Stimulated activated CD4-positive, alpha-beta T cell treated with anti-CD3 and anti-CD28 coated beads, Interleukin-15, amount 100 ng/mL, for 1 hour (primary cell): ENCODE measurements around the gene EEF1AKMT2.

Source experiments
- DNase-seq, 2 donors: peaks; one replicate each; pipeline ENCODE4 v3.0.0-alpha.2; 2020; ENCODE audit warnings: low read depth in 1 of 2, low spot score in 1 of 2

The EEF1AKMT2 gene

DNA sequence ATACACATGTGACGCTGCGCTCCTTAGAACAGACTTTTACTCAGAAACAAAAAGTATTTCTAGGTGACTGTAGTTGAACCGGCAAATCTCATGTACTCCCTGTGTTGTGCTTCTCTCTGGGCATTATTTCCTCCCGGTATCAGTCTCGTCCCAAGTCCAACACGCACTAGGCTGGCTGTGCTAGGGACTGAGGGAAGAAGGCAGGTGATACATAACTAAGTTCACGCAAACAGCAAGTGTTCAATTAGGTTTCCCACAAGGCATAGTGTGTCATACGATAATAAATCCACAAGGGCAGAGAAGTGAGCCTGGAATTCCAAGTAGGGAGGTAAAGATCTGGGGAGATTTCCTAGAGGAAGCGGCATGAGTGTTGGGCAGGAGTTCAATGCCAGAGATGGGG is 67.9 kb downstream of the EEF1AKMT2 start:
- DNase-seq, result no peak

DNA sequence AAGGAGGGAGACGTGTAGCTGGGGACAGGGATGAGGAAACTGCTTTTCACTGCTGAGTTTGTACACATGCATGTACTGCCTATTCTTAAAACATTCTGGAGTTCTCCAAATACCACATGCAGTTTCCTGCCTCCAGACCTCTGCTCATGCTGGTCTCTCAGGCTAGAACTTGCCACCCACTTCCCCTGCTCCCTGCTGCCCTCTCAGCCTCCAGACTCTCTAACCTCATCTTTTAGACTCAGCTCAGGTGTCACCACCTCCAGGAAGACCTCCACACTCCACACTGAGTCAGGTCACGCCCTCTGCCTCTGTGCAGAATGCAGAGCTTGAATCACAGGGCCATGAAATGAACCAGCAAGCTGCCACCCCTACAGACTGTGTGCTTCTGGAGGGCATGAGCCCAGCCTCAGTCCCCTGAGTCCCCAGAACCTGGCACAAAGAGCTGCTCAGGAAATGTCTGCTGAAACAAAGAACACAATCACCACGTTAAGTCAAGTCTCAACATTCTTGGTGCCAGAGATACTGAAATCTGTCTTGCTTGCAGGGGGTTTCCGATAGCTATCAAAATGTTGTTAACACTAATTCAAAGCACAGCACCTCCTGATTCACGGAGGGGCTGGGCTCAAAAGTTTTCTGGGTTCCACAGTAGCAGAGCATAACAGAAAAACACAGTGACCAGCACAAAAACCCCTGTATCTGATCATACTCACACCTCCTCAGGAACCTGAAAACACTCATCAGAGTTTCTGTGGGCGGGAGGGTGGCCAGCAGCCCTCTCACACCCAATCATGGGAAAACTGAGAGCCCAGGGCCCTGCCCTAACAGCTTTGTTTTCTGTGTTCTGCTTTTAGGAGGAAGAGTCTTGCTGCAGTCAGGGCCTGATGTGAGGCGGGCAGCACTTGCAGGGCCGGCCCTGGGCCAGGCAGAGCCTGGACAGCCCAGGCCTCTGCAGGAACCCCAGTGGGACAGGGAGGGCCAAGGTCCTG is 68.6 kb downstream of the EEF1AKMT2 start:
- DNase-seq, result no peak

DNA sequence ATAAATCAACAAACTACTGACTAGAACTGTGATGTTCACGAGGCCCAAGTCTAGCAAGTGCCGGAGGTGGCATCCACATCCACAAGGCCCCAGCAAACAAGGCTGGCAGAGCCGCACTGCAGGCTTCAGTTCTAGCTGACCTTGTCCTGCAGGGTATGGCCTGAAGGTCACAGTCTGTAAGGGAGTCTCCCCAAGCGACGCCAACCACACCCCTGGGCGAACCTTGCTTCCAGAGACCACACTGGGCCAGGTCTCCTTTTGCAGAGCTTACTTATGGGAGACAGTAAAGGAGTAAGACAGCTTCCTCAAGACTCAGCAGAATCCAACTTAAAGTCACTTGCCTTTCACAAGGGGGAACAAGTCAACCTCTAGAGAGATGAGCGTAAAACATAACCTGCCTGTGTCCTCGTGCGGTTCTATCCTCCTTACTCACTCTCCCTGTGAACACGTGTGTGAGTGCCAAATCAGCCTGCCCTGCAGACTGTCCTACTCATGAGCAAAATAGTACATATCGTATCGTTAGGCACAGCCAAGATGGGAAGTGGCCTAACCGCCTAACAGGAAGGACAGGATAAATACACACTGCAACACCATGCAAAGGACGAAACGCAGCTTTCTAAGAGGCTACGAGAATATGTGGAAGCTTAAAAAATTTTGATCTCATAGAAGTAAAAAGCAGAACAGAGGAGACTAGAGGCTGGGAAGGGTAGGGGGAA is 70.2 kb downstream of the EEF1AKMT2 start:
- DNase-seq, result no peak

DNA sequence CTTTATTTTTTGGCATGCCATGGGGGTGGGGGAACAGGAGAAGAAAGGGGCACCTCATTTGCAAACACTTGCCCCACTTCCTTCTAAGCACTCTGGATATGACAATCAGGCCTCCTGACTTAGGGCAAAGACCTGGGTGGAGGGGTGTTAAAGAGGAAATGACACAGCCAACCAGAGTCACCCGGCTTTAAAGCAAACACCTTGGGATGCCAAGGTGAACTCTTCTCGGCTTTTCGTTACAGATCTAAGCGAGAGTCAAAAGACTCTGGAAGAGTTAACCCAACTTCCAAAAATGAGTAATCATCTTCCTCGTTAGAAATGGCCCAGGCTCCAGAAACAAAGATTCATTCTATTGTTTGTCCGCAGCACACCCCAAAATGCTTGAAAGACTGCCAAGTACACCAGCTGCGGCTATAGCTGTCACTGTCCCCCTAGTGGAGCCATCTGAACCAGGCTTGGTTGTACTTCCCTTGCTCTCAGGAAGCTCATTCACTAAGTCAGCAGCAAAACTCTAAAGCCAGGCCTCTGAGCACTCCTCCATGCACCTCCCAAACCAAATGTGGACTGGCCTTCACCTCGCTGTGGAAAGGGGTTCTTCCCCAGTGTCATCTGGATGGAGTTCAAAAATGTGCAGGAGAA is 72.4 kb downstream of the EEF1AKMT2 start:
- peak in 1 of 2 donors; percentile 45 for DNase-seq

DNA sequence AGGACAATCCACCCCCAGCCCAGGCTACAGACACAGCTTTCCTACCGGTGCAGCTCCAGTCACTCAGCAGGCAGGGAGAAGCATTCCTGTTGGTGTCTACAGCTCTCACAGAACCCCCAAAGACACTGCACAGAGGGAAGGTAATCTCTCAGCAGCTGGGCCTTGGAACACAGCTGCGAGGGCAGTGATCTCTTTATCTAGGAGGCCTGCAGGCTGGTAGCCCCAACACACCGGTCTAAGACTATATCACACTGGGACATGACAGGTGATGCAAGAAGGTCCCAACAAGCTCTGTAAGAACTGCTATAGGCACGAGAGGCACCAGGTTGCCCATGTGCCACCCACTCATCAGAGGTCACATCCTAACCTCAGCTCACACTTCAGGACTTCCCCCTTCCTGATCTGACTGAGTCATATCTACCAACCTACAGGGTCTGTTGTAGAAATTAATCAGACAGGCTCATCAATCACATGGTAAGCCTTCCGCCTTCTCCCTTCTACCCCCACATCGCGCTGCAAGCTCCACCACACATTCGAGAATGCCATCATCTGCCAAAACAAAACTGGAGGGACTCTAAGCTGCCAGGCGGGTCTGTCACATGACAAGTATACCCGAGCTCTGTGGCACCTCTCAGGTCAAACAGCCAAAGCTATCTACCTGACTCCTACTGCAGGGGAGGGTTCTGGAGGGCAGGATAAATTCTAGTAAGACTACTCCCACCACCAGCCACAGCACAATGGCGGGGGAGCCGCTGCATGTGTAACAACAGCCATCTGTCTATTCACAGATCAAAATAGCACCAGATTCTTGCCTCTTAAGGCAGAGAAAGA is 73.6 kb downstream of the EEF1AKMT2 start:
- DNase-seq, result peak; percentile 49 to 54

DNA sequence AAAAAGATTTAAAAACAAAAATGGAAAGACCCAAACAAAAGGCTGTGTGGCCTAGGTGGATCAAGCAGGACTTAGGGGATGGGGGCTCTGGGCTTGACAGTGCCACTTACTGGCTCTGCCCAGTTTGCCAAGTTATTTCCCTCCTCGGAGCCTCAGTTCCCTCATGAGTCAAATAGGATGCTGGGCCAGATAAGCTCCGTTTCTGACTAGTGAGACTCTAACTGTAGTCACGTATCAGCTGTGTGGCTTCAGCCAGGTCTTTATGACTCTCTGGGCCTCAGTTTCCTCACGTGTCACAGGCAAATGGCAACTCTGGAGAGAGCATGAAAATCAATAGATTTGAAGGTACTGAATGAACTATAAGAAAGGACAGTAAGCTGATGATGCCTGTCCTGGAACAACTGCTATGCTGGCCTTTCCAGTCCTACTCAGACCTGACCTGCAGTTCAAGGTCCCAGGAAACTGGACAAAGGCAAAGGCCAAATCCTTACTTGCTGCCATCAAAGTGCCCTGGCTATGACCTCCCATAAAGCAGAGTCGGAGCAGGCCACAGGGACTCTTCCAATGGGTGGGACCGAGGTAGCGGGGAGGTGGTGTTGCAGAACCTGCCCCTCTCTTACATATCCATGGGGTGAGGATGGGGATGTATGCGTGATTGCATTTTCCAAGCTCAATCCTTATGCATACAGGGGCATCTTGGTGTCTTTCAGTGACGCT is 74.5 kb downstream of the EEF1AKMT2 start:
- no peak for DNase-seq

DNA sequence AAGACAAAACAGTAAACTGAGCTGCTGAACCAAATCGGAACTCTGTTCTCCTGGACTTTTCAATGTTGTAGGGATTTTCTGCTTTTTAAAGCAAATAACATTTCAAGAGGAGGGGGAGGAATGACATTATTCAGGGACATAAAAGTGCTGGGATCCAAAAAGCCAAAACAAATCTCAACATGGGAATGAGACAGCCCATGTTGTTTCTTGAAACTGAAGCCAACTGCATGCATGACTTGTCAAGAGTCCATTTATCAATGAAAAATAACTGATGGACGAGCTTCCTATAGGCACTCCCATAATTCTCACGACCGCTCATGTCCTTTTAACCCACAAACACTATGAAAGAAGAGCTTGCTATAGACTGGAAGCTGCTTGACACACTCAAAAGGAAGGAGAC is 75.3 kb downstream of the EEF1AKMT2 start:
- DNase-seq, result no peak

DNA sequence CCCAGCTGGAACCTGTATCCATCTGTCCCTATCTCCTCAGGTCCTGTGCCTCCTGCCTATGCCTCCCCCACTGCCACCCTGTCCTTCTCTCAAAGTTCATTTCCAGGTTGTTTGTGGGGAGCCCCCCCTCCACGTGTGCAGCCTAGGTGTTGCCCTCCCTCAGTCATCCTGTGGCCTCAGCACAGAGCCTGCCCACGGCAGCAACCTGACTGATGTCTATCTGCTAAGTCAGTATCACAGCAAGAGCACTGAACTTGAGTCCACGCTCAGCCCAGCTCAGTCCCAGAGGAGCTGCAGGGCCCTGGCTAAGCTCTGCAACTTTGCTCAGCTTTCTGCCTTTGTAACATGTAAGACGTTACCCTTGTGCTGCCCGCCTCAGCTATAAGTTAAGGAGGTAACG is 76.2 kb downstream of the EEF1AKMT2 start:
- DNase-seq, result no peak

DNA sequence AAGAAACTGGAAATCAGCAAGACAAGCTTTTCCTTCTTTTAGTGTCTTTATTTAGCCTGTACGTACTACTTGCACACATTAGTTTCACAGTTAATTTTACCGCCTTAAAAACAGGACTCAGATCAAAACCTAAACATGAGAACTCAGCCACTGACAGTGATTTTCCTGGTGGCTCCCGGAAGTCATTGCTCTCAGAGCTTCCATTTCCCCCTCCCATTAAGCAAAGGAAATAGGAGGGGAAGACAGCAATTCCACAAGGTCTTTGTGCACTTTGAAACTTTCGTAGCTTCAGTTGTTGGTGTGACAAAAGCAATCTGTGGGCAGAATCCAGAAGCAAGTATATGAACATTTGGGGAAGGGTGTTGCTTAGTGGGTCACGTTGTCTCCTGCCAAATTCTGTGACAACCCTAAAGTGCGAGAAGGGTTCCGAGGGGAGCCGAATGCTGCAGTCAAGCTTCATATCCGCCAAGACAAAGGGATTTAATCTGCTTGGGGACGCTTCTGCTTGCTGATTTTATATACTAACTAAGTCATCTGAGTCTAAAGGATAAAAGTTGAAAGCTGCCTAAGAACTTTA is 77.9 kb downstream of the EEF1AKMT2 start:
- no peak for DNase-seq

DNA sequence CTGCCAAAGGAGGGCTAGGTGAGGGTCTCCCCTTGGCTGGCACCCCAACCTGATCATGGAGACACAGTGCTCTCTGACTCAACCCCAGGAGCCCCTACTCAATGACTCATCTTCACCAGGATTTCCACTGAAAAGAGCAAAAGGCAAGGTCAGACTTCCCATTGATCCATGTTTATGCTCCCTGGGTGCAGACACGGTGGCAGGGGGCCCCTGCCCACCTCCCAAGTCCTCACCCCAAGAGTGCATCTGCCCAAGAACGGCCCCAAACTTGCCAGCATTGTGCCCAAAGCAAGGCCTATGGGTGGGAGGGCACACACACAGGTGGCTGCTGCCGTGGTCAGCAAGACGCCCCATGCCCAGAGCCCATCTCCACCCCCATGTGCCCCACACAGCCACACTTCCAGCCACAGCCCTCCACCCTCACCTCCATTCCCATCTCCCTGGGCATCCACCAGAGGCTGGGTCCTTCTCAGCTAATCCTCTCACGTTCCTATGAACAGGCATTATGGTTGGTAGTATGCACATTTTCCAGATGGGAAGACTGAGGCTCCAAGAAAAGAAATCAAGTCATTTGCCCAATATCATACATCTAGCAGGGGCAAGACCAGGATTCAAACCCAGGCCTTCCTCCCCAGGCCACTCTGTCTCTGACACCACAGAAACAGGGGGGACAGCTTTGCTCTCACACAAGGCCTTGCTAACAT is 78.8 kb downstream of the EEF1AKMT2 start:
- no peak for DNase-seq

DNA sequence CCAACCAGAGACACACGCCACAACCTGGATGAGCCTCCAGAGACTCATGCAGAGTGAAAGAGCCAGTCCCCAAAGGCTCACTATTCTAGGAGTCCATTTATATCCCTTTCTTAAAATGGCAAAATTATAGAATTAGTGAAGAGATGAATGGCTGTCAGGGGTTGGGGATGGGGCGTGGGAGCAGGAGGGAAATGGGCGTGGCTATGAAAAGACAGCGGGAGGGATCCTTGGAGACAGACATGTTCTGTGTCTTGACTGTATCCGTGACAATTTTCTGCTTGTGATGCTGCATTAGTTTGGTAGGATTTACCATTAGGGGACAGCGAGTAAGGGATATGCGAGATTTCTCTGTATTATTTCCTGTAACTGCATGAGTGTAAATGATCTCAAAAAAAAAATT is 80.5 kb downstream of the EEF1AKMT2 start:
- no peak for DNase-seq

DNA sequence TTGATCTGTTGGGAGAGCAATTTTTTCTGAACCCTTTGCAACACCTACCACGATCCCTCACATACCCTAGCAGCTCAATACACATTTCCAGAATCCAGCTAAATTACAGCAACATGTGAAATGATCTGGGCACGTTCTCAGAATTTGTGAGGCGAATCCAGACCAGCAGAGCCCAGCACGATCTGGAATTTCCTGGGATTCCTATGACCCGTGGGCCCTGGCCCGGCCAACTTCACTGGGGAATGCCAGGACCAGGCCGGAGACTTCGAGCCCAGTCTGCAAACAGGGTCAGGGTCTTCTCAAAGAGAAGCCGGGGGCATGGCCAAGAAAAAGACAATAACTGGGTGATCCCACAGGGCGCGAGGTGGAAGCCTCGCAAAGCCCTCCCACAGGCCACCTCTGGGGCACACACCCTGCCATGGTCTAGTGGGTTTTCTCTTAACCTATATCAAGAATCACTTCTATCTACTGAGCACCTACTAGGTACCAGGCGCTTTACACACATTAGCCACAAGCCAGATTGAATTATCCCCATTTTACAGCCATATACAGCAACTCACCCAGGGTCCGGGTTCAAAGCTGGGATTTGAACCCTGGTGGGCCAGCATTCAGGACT is 81.3 kb downstream of the EEF1AKMT2 start:
- DNase-seq, result no peak

DNA sequence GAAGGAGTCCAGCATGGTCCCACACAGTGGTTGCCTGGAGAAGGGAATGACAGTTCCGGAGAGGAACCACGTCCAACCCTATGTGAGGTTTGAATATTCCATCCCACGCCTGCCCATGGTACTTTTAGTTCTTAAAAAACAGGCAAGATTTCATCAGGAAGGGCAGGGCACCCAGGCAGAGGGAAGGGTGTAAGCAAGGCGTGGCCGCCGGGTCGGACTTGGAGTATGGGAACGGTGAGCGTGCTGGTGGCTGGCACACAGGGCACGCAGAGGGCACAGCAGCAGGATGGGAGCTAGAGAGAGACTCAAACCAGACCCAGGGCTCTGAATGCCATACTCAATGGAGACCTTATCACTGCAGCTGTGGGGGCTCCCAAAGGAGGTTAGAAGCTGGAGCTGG is 81.8 kb downstream of the EEF1AKMT2 start:
- no peak for DNase-seq

DNA sequence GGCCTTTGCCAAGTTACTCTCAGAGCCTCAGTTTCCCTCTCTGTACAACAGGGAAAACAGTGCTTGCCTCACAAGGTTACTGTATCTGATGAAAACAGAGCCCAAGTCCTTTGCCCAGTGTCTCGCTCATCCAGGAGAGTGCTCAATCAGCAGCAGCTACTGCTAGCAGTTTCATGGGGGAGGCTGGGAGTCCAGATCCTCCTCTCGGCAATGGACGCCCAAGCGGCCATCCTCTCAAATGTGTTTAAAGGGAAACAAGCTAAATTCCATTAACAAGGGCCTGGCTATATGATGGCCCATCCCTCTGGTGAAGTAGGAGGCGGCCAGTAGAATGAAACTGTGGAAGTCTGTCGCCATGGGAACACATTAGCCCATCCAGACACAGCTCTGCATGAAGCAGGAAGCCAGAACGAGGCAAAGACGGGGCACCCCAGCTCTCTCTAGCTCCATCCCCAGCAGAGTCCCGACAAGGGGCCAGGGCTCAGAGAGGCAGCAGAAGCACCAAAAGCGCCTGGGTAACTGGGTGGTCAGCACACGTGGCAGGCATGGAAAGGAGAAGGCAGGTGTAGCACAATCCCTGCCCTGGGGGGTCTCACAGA is 82.7 kb downstream of the EEF1AKMT2 start:
- no peak for DNase-seq

DNA sequence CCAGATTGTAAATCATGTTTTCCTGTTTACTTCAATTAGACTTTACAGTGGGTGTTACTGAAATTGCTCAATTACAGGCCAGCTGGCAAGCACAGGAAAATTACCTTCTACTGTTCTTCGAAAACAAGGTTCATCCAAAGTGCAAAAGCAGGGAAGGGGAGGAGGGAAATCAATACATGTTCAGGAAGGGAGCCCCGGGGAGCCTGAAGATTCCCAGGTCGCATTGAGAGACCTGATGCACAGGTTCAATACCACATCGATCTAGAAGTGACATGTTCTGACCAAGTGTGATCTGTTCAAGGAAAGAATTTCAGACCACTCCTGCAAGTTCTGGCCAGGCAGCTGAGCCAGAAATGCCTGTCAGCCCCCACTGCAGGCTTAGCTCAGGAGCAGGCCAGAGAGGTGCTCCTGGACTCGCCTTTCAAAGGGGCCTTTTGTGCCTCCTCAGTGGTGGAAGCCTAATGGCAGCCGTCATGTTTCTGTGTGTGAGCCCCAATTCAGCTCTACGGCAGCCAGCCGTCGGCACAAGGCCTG is 83.4 kb downstream of the EEF1AKMT2 start:
- DNase-seq, result no peak
